ENCODE results near the gene TUB. TPM values are rescaled to one million over a fixed set of nuclear protein-coding genes. Genes with fewer than 3 reads are reported as not detected.

Gene TUB
- total RNA-seq, 1 experiment from 2014 or later = not detected

GRCh38 chr11:8032576-8033304 lies 48.3 kb upstream of the TUB start:
- Histone ChIP-seq H3K4me2 (no peak overlapping the region), H3F3A (ENCODE audit: insufficient read depth, low read depth) (no peaks in the 10 kb centered on the region), H3K36me3 (ENCODE audit: low read depth) (no peaks in the 10 kb centered on the region), H4K20me1 (ENCODE audit: insufficient read depth) (no peaks in the 10 kb centered on the region), H3K9me2 (ENCODE audit: insufficient read depth) (no peaks in the 10 kb centered on the region), H2AFZ (no peak overlapping the region), H3K27ac (no peak overlapping the region), H3K4me3 (no peak overlapping the region), H3K79me2 (ENCODE audit: low read depth) (no peaks in the 10 kb centered on the region), H3K9me3 (ENCODE audit: insufficient read depth, low read depth) (no peaks in the 10 kb centered on the region), H3K4me1 (replicated peaks; ENCODE audit: insufficient read depth) (no peaks in the 10 kb centered on the region), H3K27me3 (ENCODE audit: insufficient read depth, low read depth) (0 out of 2 replicates have a peak, but pooled peaks cover 5% of the 10 kb centered on the region)
- POLR2A ChIA-PET (ENCODE audit: unreplicated experiment) = interaction anchor here (0.6 kb wide), 1 partner anchor 578 kb away, joined by 6 read pairs; no protein-coding TSS in a partner anchor
- intact Hi-C loops (cut with micrococcal nuclease; ENCODE audit: unreplicated experiment) = loop anchor here (2.0 kb wide), 1 partner anchor 58 kb away; no protein-coding TSS in a partner anchor
- TF ChIP-seq EZH2 (IDR thresholded peaks at IDR 0.05; ENCODE audit: low read depth) (no peak), CTCF (conservative IDR thresholded peaks at IDR 0.05) (no peak)
- BruUV-seq (replicated peaks) = no TSS peak
- DNase-seq = no peak
- CTCF ChIA-PET = interaction anchor here (0.6 to 1.2 kb wide), 5 partner anchors 19 to 627 kb away, joined by 3 to 6 read pairs (median 4); no protein-coding TSS in a partner anchor

- intact Hi-C loops (cut with micrococcal nuclease; ENCODE audit: unreplicated experiment) = loop anchor here (2.0 kb wide), 1 partner anchor 57 kb away; no protein-coding TSS in a partner anchor
- Histone ChIP-seq H3K27me3 (ENCODE audit: insufficient read depth, low read depth) (0 out of 2 replicates have a peak, but pooled peaks cover 5% of the 10 kb centered on the region), H2AFZ (no peak overlapping the region), H4K20me1 (ENCODE audit: insufficient read depth) (no peaks in the 10 kb centered on the region), H3K79me2 (ENCODE audit: low read depth) (no peaks in the 10 kb centered on the region), H3K36me3 (ENCODE audit: low read depth) (no peaks in the 10 kb centered on the region), H3K4me2 (no peak overlapping the region), H3K4me3 (no peak overlapping the region), H3K9me2 (ENCODE audit: insufficient read depth) (no peaks in the 10 kb centered on the region), H3K4me1 (replicated peaks; ENCODE audit: insufficient read depth) (no peaks in the 10 kb centered on the region), H3F3A (ENCODE audit: insufficient read depth, low read depth) (no peaks in the 10 kb centered on the region), H3K9me3 (ENCODE audit: insufficient read depth, low read depth) (no peaks in the 10 kb centered on the region), H3K27ac (no peak overlapping the region)
- DNase-seq = peak in 1 of 2 experiments; percentile 56
- CTCF ChIA-PET = interaction anchor here (0.5 to 1.2 kb wide), 6 partner anchors 19 to 628 kb away, joined by 3 to 10 read pairs (median 4); no protein-coding TSS in a partner anchor
- BruUV-seq (replicated peaks) = no TSS peak
- POLR2A ChIA-PET (ENCODE audit: unreplicated experiment) = interaction anchor here (0.6 kb wide), 1 partner anchor 577 kb away, joined by 6 read pairs; no protein-coding TSS in a partner anchor
- TF ChIP-seq EZH2 (IDR thresholded peaks at IDR 0.05; ENCODE audit: low read depth) = no peak
- peak; percentile 79 for TF ChIP-seq CTCF (conservative IDR thresholded peaks at IDR 0.05)
These were observed 47.5 kb upstream of the TUB start for GRCh38 chr11:8033305-8034105.

GRCh38 chr11:8034106-8034585 lies 46.9 kb upstream of the TUB start:
- 0 out of 2 replicates have a peak, but pooled peaks cover 5% of the 10 kb centered on the region for H3K27me3 ChIP-seq (ENCODE audit: insufficient read depth, low read depth)
- H3K9me2 ChIP-seq (ENCODE audit: insufficient read depth) = no peaks in the 10 kb centered on the region
- no peak overlapping the region for H3K4me2 ChIP-seq
- intact Hi-C loops (cut with micrococcal nuclease; ENCODE audit: unreplicated experiment) = no loop called here
- no peaks in the 10 kb centered on the region for H4K20me1 ChIP-seq (ENCODE audit: insufficient read depth)
- H3K36me3 ChIP-seq (ENCODE audit: low read depth) = no peaks in the 10 kb centered on the region
- no peaks in the 10 kb centered on the region for H3K4me1 ChIP-seq (replicated peaks; ENCODE audit: insufficient read depth)
- BruUV-seq (replicated peaks) = no TSS peak
- DNase-seq = no peak
- H2AFZ ChIP-seq = no peak overlapping the region
- ChIA-PET POLR2A (ENCODE audit: unreplicated experiment) (no interaction called here), CTCF (interaction anchor here (1.2 to 1.4 kb wide), 2 partner anchors 27 to 57 kb away, joined by 3 read pairs; no protein-coding TSS in a partner anchor)
- H3K27ac ChIP-seq = no peak overlapping the region
- no peak overlapping the region for H3K4me3 ChIP-seq
- no peak for TF ChIP-seq CTCF (conservative IDR thresholded peaks at IDR 0.05)
- no peaks in the 10 kb centered on the region for H3F3A ChIP-seq (ENCODE audit: insufficient read depth, low read depth)
- H3K79me2 ChIP-seq (ENCODE audit: low read depth) = no peaks in the 10 kb centered on the region
- H3K9me3 ChIP-seq (ENCODE audit: insufficient read depth, low read depth) = no peaks in the 10 kb centered on the region
